IMR-90 (cell line): ENCODE measurements around the gene PLPPR3. TPM values are rescaled to one million over a fixed set of nuclear protein-coding genes. Genes with fewer than 3 reads are reported as not detected.

Experiments
- ATAC-seq: fragments of 200-7000 bp; cut with Tn5 transposase; 2 replicates; pipeline ENCODE4 v1.9.1; 2020; ENCODE audit warnings: low read depth, mild to moderate bottlenecking, moderate library complexity
- BruUV-seq: library from RNA; stranded (reverse); fragments of 400-500 nt; replicated peaks from 2 replicates; lab custom pipeline; 2021; lab: Mats Ljungman, UMichigan
- CTCF ChIA-PET: fragments of 300-600 bp; formaldehyde crosslinking; extraction: SDS; loops from one replicate; lab custom pipeline; 2021; ENCODE audit warnings: antibody characterized with exemption; lab: Yijun Ruan, JAX
- POLR2A ChIA-PET: fragments of 300-600 bp; sonication (Branson Sonifier 250); formaldehyde crosslinking; loops from one replicate; lab custom pipeline; 2022; ENCODE audit warnings: antibody characterized with exemption; ENCODE audit not compliant: unreplicated experiment; lab: Charles Lee
- DNase-seq: peaks from one replicate; pipeline ENCODE4 v3.0.0; 2013
- H2AFZ ChIP-seq: replicated peaks from 2 replicates; pipeline ENCODE3; 2013; ENCODE audit warnings: low read length, mild to moderate bottlenecking; ENCODE audit not compliant: poor library complexity
- H2AK5ac ChIP-seq: 2 replicates; pipeline ENCODE4 v1.6.1; 2013; ENCODE audit warnings: low read depth, low read length, inconsistent platforms
- H2AK9ac ChIP-seq: replicated peaks from 2 replicates; pipeline ENCODE3; 2013; ENCODE audit warnings: mild to moderate bottlenecking, low read depth, low read length, moderate library complexity; ENCODE audit not compliant: poor library complexity
- H2BK120ac ChIP-seq: 2 replicates; pipeline ENCODE4 v1.6.1; 2013; ENCODE audit warnings: low read depth, low read length, inconsistent platforms
- H2BK15ac ChIP-seq: 3 replicates; pipeline ENCODE4 v1.6.1; 2013; ENCODE audit warnings: low read depth, low read length, inconsistent platforms
- H2BK20ac ChIP-seq: 2 replicates; pipeline ENCODE4 v1.6.1; 2013; ENCODE audit warnings: low read depth, mild to moderate bottlenecking, inconsistent platforms, low read length, moderate library complexity
- H2BK5ac ChIP-seq: 2 replicates; pipeline ENCODE4 v1.6.1; 2013; ENCODE audit warnings: mild to moderate bottlenecking, low read depth, low read length, inconsistent platforms; ENCODE audit not compliant: poor library complexity, severe bottlenecking
- H3K14ac ChIP-seq: replicated peaks from 2 replicates; pipeline ENCODE4 v1.6.1; 2013; ENCODE audit warnings: low read depth, low read length, inconsistent platforms
- H3K18ac ChIP-seq: 2 replicates; pipeline ENCODE4 v1.6.1; 2013; ENCODE audit warnings: low read depth, low read length, control low read depth
- H3K23ac ChIP-seq: 2 replicates; pipeline ENCODE4 v1.6.1; 2013; ENCODE audit warnings: low read depth, low read length, inconsistent platforms
- H3K27ac ChIP-seq: 2 replicates; pipeline ENCODE4 v1.5.1; 2013; ENCODE audit warnings: mild to moderate bottlenecking, control low read depth, low read length; ENCODE audit not compliant: insufficient read depth
- H3K27me3 ChIP-seq: 2 replicates; pipeline ENCODE4 v1.6.1; 2013; ENCODE audit warnings: low read length; ENCODE audit not compliant: control insufficient read depth, insufficient read depth
- H3K36me3 ChIP-seq: 2 replicates; pipeline ENCODE4 v1.6.1; 2013; ENCODE audit warnings: low read length, mixed read lengths; ENCODE audit not compliant: control insufficient read depth, insufficient read depth
- H3K4ac ChIP-seq: 2 replicates; pipeline ENCODE4 v1.6.1; 2013; ENCODE audit warnings: low read depth, low read length, inconsistent platforms
- H3K4me1 ChIP-seq: 2 replicates; pipeline ENCODE4 v1.6.1; 2013; ENCODE audit warnings: low read length, mixed read lengths; ENCODE audit not compliant: control insufficient read depth, insufficient read depth
- H3K4me2 ChIP-seq: 2 replicates; pipeline ENCODE4 v1.6.1; 2013; ENCODE audit warnings: low read depth, mild to moderate bottlenecking, control low read depth, low read length, moderate library complexity
- H3K4me3 ChIP-seq: 2 replicates; pipeline ENCODE4 v1.5.1; 2013; ENCODE audit warnings: low read depth, mild to moderate bottlenecking, control low read depth, low read length, moderate library complexity; ENCODE audit not compliant: insufficient read depth
- H3K56ac ChIP-seq: 2 replicates; pipeline ENCODE4 v1.6.1; 2013; ENCODE audit warnings: low read length, inconsistent platforms; ENCODE audit not compliant: insufficient read depth; ENCODE audit errors: extremely low read depth
- H3K79me1 ChIP-seq, 2 experiments: 2 replicates each; pipeline ENCODE4 v1.6.1; 2013; ENCODE audit warnings: low read length in 2 of 2, inconsistent platforms in 1 of 2, low read depth in 1 of 2
- H3K9ac ChIP-seq: 2 replicates; pipeline ENCODE4 v1.6.1; 2013; ENCODE audit warnings: low read depth, low read length, control low read depth
- H3K9me1 ChIP-seq: 2 replicates; pipeline ENCODE4 v1.6.1; 2013; ENCODE audit warnings: low read length, inconsistent platforms; ENCODE audit not compliant: insufficient read depth
- H3K9me3 ChIP-seq: 2 replicates; pipeline ENCODE4 v1.6.1; 2013; ENCODE audit warnings: low read length; ENCODE audit not compliant: control insufficient read depth, insufficient read depth
- H4K20me1 ChIP-seq: 2 replicates; pipeline ENCODE4 v1.6.1; 2013; ENCODE audit warnings: low read length, inconsistent platforms; ENCODE audit not compliant: insufficient read depth
- H4K5ac ChIP-seq: 2 replicates; pipeline ENCODE4 v1.6.1; 2013; ENCODE audit warnings: mild to moderate bottlenecking, low read depth, low read length, control low read depth
- H4K8ac ChIP-seq, 2 experiments: 2 replicates each; pipeline ENCODE4 v1.6.1; 2013; ENCODE audit warnings: low read depth in 2 of 2, low read length in 2 of 2, control low read depth in 1 of 2, inconsistent platforms in 1 of 2
- H4K91ac ChIP-seq: 2 replicates; pipeline ENCODE4 v1.6.1; 2013; ENCODE audit warnings: low read depth, low read length, inconsistent platforms; ENCODE audit not compliant: insufficient read depth
- BHLHE40 ChIP-seq: fragments of 150-350 bp; IDR thresholded peaks from 2 replicates; pipeline ENCODE4 v1.6.1; 2016; ENCODE audit warnings: mild to moderate bottlenecking, low read depth, low read length
- CHD1 ChIP-seq: IDR thresholded peaks from 2 replicates; pipeline ENCODE4 v1.6.1; 2012; ENCODE audit warnings: low read depth, low read length, improper control_type of control experiment
- MAZ ChIP-seq: IDR thresholded peaks from 2 replicates; pipeline ENCODE4 v1.6.1; 2012; ENCODE audit warnings: low read depth, mild to moderate bottlenecking, low read length, improper control_type of control experiment, moderate library complexity, borderline replicate concordance
- POLR2A ChIP-seq: IDR thresholded peaks from 2 replicates; pipeline ENCODE4 v1.6.1; 2012; ENCODE audit warnings: mild to moderate bottlenecking, low read depth, low read length
- RCOR1 ChIP-seq: IDR thresholded peaks from 2 replicates; pipeline ENCODE4 v1.6.1; 2012; ENCODE audit warnings: mild to moderate bottlenecking, low read length, improper control_type of control experiment; ENCODE audit not compliant: insufficient replicate concordance
- RFX5 ChIP-seq: IDR thresholded peaks from 2 replicates; pipeline ENCODE4 v1.8.0; 2012; ENCODE audit warnings: low read depth, mild to moderate bottlenecking, low read length, moderate library complexity
- SMC3 ChIP-seq: fragments of 150-350 bp; IDR thresholded peaks from 2 replicates; pipeline ENCODE4 v1.6.1; 2016; ENCODE audit warnings: low read depth, mild to moderate bottlenecking, antibody characterized with exemption, low read length, moderate library complexity
- WGBS, 2 experiments: methylation state at CpG; one replicate each; pipeline versions ENCODE4 v1.1.5 to v1.1.7; 2013; ENCODE audit warnings: missing lambda C conversion rate in 2 of 2; ENCODE audit not compliant: insufficient read length in 1 of 2; ENCODE audit errors: extremely low coverage in 2 of 2; 5-methylcytosine and 5-hydroxymethylcytosine counted together
- dilution Hi-C: fragments of 300-500 bp; cut with HindIII; formaldehyde crosslinking; loops from one replicate; pipeline ENCODE4 v1.14.3; 2018; ENCODE audit warnings: low sequenced_read_pairs; ENCODE audit not compliant: unreplicated experiment
- in situ Hi-C: fragments of 300-500 bp; cut with MboI; formaldehyde crosslinking; loops from 3 replicates; pipeline ENCODE4 v1.14.3; 2019; ENCODE audit warnings: low sequenced_read_pairs, inconsistent platforms, mixed read lengths
- intact Hi-C: fragments of 100-400 bp; cut with micrococcal nuclease; formaldehyde crosslinking; loops from 2 replicates; pipeline ENCODE4 v1.10.0; 2022
- polyA plus RNA-seq, 3 experiments: library from polyadenylated mRNA; depleted of rRNA; stranded (reverse); fragments of >200 nt; gene quantifications; 2 replicates each; pipeline ENCODE4 v1.2.3, GENCODE V29; 2012; ENCODE audit warnings: low replicate concordance in 1 of 3
- total RNA-seq: library from RNA; depleted of rRNA; stranded (reverse); fragments of >200 nt; gene quantifications from 2 replicates; pipeline ENCODE4 v1.2.3, GENCODE V29; 2012
- TF ChIP-seq, protein P1 (sequence below): conservative IDR thresholded peaks from 2 replicates; pipeline ENCODE4 v1.5.1; 2012; ENCODE audit warnings: mild to moderate bottlenecking, low read depth, low read length, improper control_type of control experiment
- TF ChIP-seq, protein P2 (sequence below): fragments of 150-350 bp; IDR thresholded peaks from 2 replicates; pipeline ENCODE4 v1.6.1; 2017; ENCODE audit warnings: mild to moderate bottlenecking, antibody characterized with exemption, low read length, low read depth
- TF ChIP-seq, protein P3 (sequence below): fragments of 150-350 bp; IDR thresholded peaks from 2 replicates; pipeline ENCODE4 v1.6.1; 2016; ENCODE audit warnings: low read depth, mild to moderate bottlenecking, low read length, moderate library complexity, borderline replicate concordance

The PLPPR3 gene
- total and polyA plus RNA-seq, 2 of the 4 experiments (the other 2 are of a cell fraction) = 0.36 to 1.2 TPM

DNA sequence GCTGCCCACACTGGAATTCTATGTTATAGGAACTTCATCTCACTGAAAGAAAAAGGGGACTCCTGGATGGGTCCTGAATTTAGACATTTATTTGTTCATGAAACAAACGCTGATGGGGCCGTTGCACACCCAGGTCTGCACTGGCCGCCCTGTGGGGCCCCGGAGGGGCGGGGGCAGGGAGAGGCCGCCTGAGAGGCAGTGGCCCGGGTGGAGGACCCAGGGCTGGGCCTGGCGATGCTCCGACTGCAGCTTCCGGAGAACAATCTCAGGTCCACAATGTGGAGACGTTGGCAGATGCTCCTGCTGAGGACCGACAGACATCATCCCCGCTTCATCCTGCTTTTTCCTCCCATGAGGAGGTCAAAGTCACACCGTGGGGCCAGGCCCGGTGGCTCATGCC lies 40.8 kb downstream of the PLPPR3 start:
- Histone ChIP-seq H3K18ac (no peak overlapping the region), H3K23ac (no peak overlapping the region), H2BK20ac (peak overlapping the region; percentile 66), H3K79me1 (peaks cover 2 to 38% of the 10 kb centered on the region in 2 experiments; a peak in 2 of 4 replicates), H2AFZ (no peak overlapping the region), H4K5ac (no peak overlapping the region), H2BK120ac (peak overlapping the region; percentile 59; the same call in 1 of the 2 replicates), H4K91ac (peak overlapping the region; percentile 55), H3K4me1 (peaks cover 19% of the 10 kb centered on the region), H2AK9ac (peak overlapping the region; percentile 52), H4K20me1 (peaks cover 3% of the 10 kb centered on the region; the same call in 1 of the 2 replicates), H3K27me3 (no peaks in the 10 kb centered on the region), H3K9me3 (no peaks in the 10 kb centered on the region), H3K9ac (no peak overlapping the region), H3K9me1 (peaks cover 15% of the 10 kb centered on the region), H3K14ac (no peak overlapping the region), H3K4me3 (no peak overlapping the region), H3K4me2 (no peak overlapping the region), H3K4ac (peak overlapping the region; percentile 74), H2BK5ac (no peak overlapping the region), H3K56ac (no peak overlapping the region), H4K8ac (no peak overlapping the region), H3K27ac (no peak overlapping the region), H2BK15ac (no peak overlapping the region), H2AK5ac (peak overlapping the region; percentile 27; the same call in 1 of the 2 replicates), H3K36me3 (no peaks in the 10 kb centered on the region)
- no peak for ATAC-seq
- ChIA-PET CTCF (no interaction called here), POLR2A (interaction anchor here (0.8 kb wide), 1 partner anchor 81 kb away, joined by 3 read pairs; no protein-coding TSS in a partner anchor)
- dilution Hi-C loops = no loop called here
- in situ Hi-C loops = no loop called here
- no TSS peak for BruUV-seq
- TF ChIP-seq RFX5 (no peak), POLR2A (no peak), MAZ (no peak), RCOR1 (no peak), BHLHE40 (no peak), CHD1 (no peak), SMC3 (no peak)
- TF ChIP-seq, protein P1, sequence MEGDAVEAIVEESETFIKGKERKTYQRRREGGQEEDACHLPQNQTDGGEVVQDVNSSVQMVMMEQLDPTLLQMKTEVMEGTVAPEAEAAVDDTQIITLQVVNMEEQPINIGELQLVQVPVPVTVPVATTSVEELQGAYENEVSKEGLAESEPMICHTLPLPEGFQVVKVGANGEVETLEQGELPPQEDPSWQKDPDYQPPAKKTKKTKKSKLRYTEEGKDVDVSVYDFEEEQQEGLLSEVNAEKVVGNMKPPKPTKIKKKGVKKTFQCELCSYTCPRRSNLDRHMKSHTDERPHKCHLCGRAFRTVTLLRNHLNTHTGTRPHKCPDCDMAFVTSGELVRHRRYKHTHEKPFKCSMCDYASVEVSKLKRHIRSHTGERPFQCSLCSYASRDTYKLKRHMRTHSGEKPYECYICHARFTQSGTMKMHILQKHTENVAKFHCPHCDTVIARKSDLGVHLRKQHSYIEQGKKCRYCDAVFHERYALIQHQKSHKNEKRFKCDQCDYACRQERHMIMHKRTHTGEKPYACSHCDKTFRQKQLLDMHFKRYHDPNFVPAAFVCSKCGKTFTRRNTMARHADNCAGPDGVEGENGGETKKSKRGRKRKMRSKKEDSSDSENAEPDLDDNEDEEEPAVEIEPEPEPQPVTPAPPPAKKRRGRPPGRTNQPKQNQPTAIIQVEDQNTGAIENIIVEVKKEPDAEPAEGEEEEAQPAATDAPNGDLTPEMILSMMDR = no peak
- TF ChIP-seq, protein P2, sequence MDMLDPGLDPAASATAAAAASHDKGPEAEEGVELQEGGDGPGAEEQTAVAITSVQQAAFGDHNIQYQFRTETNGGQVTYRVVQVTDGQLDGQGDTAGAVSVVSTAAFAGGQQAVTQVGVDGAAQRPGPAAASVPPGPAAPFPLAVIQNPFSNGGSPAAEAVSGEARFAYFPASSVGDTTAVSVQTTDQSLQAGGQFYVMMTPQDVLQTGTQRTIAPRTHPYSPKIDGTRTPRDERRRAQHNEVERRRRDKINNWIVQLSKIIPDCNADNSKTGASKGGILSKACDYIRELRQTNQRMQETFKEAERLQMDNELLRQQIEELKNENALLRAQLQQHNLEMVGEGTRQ = no peak
- TF ChIP-seq, protein P3, sequence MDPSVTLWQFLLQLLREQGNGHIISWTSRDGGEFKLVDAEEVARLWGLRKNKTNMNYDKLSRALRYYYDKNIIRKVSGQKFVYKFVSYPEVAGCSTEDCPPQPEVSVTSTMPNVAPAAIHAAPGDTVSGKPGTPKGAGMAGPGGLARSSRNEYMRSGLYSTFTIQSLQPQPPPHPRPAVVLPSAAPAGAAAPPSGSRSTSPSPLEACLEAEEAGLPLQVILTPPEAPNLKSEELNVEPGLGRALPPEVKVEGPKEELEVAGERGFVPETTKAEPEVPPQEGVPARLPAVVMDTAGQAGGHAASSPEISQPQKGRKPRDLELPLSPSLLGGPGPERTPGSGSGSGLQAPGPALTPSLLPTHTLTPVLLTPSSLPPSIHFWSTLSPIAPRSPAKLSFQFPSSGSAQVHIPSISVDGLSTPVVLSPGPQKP = no peak
- intact Hi-C loops = no loop called here
- DNase-seq = no peak
- 80% methylated on average over 10 of the region's 15 CpGs; no CpG with 5 or more reads in 1 of the 2 experiments for WGBS, 2 experiments
